Measurements from ENCODE around the gene TASOR2.

TASOR2 gene

DNA sequence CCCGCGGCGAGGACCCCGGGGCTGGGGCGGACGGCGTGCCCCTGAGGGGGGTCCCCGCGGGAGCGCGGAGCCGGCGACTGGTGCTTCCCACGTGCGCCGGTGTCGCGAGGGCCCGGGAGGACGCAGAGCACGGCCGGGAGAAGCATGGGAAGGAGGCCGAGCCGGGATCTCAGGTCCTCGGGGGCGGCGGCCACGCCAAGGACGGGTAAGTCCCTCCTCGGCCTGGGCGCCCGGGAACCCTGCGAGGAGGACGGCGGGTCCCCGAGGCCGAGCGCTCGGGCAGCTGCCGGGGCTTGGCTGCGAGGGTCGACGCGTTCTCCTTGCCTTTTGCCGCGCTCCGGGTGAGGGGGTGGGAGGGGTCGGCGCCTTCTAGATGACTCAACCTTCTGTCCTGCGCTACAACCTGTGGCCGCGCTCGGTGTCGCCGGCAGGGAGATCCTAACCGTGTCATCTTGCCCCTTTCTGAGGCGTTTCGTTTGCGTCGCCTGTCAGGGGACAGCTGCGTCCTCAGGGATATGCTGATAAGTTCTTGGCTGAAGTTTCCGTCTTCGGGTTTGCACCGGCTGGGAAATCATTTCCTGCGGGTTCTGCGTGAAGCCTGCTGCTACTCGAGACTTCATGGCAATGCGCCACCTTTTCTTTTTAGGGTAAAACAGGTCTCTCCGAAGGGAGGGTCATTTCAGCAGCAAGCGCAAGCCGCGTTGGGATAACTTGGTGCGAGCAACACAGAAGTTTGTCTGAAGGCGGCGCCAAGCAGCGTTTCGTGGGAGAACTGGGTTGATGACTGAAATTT is 529 bp downstream of the TASOR2 start:
- DNase-seq = peak; percentile 44

DNA sequence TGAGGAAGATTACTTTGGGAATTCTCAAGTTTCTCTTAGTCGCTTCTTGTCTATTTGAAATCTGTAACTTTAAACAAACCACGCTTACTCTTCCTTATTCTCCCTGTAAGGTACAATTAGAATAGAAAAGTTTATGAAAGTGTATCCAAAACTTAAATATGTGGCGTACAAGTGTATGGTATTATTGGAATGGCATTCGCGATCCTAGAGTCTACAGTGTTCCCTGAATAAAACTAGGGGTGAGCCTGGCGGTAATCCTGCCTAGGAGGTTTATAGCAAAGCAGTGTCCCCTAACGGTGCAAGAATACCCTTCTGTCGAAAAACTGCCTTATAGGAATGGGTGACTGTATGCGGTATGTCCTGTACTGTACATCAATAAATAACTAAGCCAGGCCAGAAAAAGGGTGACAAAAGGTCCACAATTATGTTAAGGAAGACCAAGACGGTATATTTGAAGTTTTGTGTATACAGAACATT is 1.2 kb downstream of the TASOR2 start:
- no peak for DNase-seq

DNA sequence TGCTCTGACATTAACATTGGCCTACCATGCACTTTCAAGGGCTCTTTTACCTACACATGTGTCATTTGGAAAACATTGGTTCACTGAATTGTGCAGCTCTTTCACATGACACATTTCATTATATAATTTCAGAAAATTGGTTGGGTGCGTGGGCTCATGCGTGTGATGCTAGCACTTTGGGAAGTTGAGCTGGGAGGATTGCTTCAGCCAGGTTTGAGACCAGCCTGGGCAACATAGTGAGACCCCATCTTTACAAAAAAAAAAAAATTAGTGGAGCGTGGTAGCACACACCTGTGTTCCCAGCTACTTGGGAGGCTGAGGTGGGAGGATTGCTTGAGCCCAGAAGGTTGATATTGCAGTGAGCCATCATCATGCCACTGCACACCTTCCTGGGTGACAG is 3.9 kb downstream of the TASOR2 start:
- no peak for DNase-seq

DNA sequence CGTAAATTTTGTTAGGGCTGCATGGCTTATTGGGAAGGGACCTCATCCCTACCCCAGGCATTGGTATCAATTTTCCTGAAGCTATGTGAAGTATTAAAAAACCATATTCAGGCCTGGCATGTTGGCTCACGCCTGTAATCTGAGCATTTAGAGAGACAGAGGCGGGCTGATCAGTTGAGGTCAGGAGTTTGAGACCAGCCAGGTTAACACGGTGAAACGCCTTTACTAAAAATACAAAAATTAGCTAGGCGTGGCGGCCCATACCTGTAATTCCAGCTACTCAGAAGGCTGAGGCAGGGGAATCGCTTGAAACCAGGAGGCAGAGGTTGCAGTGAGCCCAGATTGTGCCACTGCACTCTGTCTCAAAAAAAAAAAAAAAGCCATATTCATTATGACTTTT is 7.1 kb downstream of the TASOR2 start:
- no peak for DNase-seq

DNA sequence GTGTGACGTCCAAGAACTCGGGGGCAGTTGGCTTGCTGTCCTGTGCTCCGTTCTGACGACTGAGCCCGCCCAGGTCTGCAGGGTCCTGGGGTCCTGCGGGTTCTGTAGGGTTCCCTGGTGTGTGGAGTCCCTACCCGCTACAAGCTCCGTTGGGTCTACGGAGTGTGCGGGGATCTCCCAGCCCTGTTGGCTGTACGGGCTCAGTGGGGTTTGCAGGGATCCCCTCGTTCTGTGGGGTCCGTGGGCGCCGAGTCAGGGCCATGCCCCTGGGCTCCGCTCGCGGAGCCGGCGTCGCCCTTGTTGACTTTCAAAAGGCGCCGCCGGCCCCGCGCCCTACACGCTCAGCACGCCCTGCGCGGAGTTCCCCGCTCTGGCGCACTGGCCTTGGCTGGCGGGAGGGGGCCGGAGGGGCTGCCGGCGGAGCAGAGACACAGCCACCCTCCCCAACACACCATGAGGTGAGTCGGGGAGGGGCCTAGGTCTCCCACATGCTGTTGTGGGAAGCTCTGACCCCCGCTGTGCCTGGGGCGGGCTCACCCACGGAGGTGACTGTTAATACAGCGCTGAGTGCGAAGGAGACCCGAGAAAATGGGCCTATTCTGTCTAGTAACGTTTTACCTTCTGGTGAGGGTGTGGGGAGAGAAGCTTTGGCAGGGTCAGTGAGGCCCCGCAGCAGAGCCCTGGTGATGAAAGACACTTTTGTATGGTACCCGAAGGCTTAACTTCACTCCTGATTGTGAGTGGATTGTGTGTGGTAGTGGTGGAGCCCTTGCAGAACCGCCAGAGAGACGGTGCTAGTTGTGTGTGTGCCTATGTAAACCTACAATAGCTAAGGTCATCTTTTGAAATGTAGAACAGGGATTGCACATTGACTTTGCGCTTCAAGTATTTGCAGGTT is 8.1 kb downstream of the TASOR2 start:
- DNase-seq = no peak

DNA sequence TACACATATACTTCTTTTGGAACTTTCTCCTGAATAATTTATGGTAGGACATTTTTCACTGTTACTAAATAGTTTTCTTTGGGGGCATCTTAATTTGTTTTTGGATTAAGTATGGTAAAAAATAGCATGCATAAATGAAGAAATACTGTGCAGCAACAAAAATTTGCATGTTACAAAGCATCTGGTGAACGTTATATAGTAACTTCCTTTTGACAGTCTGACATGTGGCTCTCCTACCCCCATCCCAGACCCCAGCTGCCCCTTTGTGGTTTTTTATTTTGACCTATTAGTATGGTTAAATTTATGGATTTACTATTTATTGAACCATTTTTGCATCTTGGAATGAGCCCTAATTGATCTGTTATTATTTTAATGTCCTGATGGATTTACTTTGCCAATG is 9.9 kb downstream of the TASOR2 start:
- DNase-seq = no peak

DNA sequence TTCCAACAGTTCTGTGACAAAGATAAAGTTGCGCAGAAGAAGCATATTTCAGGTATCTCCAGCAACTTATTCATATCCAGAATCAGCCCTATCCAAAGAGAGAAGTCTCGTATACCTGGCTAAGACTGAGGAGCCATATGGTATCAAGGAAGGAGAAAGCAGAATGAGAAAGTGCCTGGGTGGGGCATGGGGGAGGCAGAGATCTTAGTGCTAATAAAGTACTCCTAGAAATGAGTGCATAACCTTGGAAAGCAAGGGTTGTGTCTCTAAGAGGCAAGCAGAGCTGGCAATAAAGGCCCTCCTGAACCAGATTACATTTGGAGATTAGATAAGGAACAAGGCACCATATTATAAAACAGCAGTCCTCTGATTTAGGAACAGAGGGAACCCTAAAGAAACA is 12.7 kb downstream of the TASOR2 start:
- no peak for DNase-seq

DNA sequence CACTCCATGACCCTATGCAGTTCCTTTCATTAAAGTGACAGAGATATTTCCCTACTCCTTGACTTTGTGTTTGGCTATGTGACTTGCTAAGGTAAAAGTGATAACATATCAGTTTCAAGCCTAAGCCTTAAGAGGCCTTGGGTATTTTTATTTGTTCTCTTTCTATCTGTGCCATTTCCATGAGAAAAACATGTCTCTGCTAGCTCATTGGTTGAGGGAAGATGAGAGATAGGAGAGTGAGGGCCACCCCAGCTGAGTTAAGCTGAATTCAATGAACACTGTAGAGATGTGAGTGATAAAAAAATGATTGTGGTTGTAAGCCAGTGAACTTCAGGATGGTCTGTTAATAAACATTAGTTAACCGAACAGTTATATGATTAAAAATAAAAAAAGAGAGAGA is 13.4 kb downstream of the TASOR2 start:
- DNase-seq = no peak

DNA sequence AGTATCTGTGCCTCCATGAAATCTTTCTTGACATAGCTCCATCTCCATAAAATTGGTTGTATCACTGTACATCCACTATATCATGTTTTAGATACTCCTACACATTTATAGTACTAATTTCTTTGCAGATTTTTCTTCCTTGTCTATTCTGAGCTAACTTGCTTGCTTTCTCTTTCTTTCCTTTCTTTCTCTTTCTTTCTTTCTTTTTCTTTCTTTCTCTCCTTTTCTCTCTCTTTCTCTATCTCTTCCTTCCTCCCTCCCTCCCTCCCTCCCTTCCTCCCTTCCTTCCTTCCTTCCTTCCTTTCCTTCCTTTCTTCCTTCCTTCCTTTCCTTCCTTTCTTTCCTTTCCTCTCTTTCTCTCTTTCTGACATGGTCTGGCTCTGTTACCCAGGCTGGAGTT is 23.7 kb downstream of the TASOR2 start:
- DNase-seq = no peak

DNA sequence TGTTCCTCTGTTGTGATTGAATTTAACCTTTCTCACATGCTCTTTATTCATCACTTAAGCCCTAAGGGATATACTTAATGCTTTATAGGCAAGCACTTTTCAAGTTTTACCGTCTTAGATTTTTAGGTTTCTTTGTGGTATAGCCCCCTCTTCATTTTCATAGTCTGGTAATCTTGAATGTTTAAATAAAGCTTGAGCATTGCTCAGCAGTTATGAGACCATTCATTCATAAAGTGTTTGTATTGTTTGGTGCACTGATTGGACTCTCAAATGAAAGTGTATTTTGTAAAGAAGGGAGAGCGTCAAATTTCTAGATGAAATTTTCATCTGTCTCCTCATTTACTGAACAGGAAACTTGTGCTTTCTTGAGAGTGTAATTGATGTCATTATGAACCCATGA is 25.2 kb downstream of the TASOR2 start:
- no peak for DNase-seq

DNA sequence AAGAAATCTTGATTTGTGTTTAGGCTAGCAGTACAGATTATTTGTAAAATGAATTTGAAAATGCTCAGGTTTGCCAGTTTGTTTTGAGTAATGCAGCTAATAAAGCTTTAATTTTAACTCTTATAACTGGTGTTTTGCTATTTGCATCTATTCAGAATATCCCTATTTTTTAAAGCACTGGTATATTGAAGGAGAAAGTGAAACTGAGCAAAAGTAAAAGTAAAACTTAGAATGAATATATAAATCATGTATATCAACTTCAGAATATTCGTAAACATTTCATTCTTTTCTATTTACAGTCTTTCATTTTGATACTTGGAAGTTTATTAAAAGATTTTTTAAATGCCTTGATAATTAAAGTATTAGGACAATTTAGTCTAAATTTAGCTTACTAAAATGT is 26.2 kb downstream of the TASOR2 start:
- no peak for DNase-seq

DNA sequence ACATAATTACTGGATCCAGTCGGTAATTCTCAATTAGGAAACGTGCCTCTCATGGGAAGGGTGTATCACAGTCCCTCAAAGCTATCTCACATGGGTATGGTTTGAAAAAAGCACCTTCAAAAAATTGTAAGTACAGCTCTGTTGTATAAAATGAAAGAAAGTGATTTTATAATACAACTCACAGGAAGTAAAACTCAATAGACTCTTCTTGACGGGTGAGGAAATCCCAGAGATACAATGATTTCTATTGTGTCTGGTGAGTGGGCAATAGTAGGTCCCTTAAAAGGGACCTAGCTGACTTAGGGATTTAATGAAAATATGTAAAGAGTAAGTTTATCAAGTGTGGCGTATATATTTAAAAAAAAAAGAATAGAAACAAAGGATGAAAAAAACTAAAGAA is 27.0 kb downstream of the TASOR2 start:
- DNase-seq = no peak

DNA sequence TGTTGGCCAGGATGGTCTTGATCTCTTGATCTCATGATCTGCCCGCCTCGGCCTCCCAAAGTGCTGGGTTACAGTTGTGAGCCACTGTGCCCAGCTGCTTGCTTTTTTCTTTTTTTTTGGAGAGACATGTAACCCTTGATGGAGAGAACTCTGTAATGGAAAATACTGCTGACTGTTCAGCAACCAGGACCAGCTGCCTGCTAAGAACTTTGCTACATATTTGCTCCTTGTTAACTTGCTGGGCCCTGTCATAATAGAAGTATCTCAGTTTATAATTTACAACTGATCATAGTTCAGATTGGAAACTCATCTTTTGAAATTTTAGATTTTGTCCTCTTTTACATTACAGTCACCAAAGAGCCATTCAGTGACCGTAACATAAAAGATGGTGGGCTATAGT is 34.9 kb downstream of the TASOR2 start:
- DNase-seq = no peak

DNA sequence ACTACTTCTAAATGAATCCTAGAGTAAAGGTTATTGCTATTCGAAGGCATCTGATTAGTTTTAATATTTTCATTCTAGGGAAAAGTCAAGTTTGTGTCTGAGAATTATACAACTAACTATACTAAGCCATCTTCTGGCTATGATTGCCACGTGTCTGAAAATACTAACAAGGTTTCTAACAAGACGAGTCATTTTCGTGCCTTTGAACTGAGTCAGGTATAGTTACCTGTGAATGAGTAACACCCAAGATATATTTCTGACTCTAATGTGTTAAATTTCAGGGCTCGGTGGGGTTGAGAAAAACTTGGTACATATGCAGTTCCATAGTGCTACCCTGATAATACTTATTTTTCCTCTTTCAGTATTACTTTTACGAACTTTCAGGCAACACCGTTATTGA is 35.5 kb downstream of the TASOR2 start:
- DNase-seq = no peak

DNA sequence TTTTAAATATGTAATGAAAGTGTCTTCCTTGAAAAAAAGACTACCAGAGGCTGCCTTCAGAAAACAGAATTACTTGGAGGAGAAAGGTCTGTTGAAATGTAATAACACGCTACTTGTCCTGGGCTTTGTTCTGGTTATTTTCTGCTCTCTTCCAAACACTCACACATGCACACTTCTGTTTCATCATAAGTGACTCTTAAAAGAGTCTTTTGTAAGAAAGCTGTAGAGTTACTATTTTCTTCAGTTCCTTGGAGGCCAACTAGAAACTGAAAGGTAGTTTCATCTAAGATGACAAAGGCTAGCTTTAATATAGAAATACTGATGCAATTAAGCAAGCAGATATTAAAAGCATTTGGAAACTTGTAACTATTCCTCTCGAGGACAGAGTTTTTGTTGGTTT is 39.1 kb downstream of the TASOR2 start:
- DNase-seq = no peak

DNA sequence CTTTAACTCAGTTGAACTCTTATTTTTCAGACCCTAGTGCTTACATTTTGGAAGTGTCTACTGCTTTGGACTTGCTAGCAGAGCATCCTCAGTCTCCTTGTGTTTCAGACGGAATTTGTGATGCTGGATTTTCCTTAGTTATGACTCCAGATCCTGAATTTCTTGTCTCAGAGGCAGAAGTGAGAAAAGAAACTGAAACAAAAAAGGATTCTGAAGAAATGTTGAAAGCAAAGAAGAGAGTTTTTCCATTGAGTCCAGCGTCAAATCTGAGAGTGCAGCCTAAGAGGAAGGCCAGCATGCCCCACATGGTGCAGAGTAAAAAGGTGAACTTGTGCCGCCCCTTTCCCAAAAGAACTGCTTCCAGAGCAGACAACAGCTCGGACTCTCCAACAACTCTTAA is 46.1 kb downstream of the TASOR2 start:
- DNase-seq = no peak

DNA sequence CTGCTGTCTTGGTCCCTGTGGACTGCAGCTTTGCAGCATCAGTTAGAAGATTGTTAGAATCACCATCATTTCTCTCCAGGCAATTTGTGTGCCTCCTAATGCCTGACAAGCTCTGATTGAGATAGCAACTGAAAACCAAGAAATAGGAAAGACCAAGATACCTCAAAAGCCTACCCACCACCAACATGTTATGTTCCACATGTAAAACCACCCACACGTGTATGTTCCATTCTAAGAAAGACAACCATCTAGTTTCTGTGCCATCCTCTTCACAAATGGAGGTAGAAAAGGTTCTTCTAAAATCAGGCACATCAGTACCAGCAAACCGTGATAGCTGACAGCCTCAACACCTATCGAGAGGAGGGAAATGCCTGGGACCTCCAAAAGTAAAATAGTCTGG is 46.9 kb downstream of the TASOR2 start:
- no peak for DNase-seq

DNA sequence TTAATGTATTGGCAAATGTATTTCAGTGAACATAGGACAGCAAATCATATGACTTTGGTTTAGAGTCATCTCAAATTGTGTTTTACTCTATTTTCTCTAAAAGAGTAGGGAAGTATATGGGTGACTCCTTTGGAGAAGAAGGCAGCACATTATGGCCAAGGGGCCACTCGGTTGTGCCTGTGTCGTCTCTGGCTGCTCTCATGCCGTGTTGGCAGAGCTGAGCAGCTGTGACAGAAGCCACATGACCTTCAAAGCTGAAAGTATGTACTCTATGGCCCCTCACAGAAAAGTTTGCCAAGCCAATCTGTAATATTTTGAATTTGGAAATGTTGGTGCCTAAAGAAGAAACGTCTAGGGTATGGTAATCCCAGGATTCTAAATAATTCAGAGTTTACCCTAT is 47.5 kb downstream of the TASOR2 start:
- DNase-seq = no peak
